HG03354 (cell line): ENCODE measurements around the gene ATP5MC2.
A peak's percentile ranks its signal among the peaks of the same experiment; 100 is the strongest.
"Not testable (repeated sequence)": the region's sequence is repeated elsewhere in the genome, so short reads cannot be mapped to it uniquely, and the experiment has no call there.

Experiments used
- ATAC-seq: cut with Tn5 transposase; IDR thresholded peaks from one replicate; pipeline ENCODE4 v1.9.1; 2021; ENCODE audit warnings: mild to moderate bottlenecking; ENCODE audit not compliant: unreplicated experiment, poor library complexity, severe bottlenecking

ATP5MC2 gene

GRCh38 chr12:53695152-53696145, 19.6 kb upstream of the ATP5MC2 start:
- no peak for ATAC-seq

DNA sequence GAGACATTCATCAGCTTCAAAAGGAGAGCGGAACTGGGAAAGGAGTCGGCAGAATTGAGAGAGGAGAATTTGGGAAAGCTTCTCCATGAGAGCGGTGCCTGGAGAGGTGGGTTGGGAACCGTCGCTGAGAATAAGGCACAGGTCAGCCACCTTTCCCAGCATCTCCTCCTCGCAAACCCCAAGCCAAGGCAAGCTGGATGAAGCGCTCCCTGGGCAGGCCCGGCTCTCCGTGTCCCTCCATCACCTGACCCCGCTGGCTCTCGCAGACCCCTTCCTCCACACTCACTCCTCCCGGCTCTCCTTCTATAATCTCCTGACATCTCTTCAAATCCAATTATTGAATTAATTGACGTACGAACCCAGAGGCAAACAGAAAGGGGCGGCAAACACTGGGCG, 18.9 kb upstream of the ATP5MC2 start:
- no peak for ATAC-seq

GRCh38 chr12:53688134-53688533, 12.3 kb upstream of the ATP5MC2 start:
- no peak for ATAC-seq

- ATAC-seq, result no peak
These were observed 10.6 kb upstream of the ATP5MC2 start for GRCh38 chr12:53686436-53686835.

DNA sequence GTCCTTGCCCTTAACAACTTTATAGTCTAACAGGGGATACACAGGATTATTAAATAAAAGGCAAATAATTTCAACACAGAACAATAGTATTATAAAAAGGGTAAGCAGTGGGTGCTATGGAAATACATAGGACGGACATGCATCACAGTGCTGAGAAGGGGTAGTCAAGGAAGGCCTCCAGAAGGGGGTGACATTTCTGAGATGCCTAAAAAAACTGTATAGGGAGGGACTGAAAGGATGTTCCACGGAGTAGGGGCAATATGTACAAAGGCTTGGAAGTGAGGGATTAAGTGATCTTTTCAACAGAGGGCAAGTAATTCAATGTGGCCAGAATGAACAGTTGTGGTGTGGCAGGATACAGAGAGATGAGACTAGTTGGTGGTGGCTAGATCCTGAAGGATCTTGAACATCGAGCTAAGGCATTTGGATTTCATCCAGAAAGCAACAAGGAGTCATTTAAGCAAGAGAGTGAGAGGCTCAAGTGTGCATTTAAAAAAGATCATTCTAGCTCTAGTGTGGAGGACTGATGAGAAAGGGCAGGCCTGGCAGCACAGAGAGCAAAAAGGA, 8.9 kb upstream of the ATP5MC2 start:
- ATAC-seq, result no peak

DNA sequence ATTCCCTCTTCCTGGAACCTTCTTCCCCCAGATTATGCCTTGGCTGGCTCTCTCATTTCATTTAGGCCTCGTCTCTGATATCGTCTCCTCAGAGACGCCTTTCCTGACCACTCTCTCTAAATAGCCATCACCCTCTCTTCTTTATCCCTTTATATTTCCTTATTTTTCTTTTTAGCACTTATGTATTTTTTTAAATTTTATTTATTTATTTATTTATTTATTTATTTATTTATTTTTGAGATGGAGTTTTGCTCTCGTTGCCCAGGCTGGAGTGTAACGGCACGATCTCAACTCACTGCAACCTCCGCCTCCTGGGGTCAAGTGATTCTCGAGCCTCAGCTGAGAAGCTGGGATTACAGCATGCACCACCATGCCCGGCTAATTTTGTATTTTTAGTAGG, 8.1 kb upstream of the ATP5MC2 start:
- ATAC-seq, result no peak

DNA sequence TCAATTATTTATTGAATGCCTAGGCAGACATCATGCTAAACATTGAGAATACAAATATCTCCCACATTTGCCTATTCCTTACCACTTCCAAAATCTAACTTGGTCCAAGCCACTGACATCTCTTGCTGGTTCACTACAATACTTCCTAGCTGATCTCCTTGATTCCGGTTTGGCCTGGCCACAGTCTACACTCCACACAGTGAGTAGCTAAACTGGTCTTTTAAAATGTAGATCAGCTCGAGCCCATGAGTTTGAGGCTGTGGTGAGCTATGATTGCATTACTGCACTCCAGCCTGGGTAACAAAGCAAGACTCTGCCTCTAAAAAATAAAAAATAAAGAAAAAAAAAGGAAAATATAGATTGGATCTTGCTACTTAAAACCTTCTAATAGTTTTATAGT, 7.6 kb upstream of the ATP5MC2 start:
- ATAC-seq, result no peak

DNA sequence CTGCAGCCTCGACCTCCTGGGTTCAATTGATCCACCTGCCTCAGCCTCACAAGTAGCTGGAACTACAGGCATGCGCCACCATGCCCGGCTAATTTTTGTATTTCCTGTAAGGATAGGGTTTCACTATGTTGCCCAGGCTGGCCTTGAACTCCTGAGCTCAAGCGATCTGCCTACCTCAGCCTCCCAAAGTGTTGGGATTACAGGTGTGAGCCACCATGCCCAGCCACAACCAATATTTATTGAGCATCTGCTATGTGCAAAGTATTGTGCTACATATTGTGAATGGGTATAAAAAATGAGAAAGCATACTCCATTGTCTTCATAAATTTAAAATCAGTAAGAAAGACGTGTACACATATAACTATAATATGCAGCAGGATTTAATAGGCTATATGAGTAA, 4.2 kb upstream of the ATP5MC2 start:
- ATAC-seq, result not testable (repeated sequence)

DNA sequence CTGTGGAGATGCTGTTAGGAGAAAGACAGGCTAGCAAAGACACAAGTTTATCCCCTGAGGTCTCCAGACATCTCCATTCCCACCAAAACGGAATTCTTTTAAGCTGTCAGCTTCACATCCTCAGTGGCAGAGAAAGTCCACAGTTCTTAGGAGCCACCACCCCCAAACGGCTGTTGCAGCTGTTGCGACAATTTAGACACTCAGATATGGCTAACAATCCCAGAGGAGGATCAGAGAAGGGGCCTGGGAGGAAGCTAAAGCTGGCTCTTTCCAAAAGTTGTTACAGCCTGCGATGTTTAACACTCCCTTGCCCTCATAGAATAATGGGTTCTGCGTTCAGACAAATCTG, 1.9 kb upstream of the ATP5MC2 start:
- ATAC-seq, result no peak

DNA sequence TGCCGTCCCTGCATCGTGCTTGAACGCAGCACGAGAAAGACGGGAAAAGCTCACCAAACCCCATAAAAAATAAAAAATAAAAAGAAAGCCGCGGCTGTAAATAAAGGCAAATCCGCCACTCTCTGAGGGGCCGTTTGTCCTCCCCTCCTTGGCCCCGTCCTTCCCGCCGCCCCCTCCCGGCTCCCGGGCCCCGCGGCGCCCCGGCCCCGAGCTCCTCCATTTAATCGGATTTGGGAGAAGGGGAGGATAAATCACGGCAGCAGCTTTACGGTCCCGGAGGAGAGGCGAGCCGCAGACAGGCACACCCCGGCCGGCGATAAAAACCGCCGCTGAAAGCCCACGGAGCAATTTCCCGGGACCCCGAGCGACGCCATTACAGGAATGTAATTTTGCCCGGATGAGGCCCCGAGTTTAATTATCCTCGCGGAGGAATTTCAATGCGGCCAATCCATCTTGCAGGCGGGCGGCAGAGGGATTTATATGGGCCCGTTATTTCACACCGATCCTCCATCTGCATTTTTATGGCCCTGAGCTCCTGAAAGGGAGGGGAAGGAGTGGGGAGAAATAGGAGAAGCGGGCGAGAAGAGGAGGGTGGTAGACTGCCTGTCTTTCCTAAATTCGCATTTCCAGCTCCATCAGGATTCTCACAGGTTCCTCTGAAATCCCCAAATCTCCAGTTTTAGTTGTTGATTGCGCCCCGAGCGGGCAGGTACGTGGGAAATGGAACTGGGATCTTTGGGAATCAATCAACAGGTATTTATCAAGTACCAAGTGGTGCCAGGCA, 1.3 kb upstream of the ATP5MC2 start:
- ATAC-seq, result no peak

DNA sequence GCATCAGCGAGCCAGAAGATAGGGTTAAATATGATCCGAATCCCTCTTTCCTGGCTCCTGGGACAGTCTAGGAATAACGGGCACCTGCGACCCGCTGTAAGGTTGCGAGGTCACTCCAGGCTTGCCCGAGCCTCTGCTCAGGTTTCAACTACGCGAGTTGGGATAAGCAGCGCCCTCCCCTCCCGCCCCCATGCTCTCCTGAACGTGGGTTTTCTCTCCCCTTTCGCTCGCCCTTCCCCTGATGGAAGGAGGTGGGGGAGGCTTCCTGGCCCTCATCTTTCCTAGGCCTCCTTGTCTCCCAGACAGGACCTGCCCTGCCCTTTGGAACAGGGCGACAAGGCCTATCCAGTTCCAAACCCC, 753 bp upstream of the ATP5MC2 start:
- no peak for ATAC-seq

GRCh38 chr12:53674977-53675700, 744 bp downstream of the ATP5MC2 start:
- ATAC-seq, result no peak

DNA sequence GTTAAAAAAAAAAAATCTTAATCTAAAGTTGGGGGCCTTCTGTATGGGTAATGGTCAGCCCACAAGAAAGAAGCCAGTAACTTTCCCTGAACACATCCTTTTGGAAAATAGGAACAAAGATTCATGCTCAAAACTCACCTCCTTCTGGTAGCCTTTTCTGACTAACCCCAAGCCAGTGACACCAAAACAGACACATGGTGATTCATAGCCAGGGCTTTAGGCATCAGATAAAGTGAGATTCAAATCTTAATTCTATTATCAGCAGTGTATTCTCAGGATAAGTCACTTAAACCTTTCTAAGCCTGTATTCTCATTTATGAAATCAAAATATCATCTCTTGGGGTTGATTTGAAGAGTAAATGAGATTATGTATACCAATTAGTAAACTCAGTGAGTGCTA, 4.9 kb downstream of the ATP5MC2 start:
- ATAC-seq, result no peak

- no peak for ATAC-seq
These were observed 5.6 kb downstream of the ATP5MC2 start for GRCh38 chr12:53670308-53670707.

- ATAC-seq, result no peak
These were observed 8.8 kb downstream of the ATP5MC2 start for GRCh38 chr12:53667080-53667479.

DNA sequence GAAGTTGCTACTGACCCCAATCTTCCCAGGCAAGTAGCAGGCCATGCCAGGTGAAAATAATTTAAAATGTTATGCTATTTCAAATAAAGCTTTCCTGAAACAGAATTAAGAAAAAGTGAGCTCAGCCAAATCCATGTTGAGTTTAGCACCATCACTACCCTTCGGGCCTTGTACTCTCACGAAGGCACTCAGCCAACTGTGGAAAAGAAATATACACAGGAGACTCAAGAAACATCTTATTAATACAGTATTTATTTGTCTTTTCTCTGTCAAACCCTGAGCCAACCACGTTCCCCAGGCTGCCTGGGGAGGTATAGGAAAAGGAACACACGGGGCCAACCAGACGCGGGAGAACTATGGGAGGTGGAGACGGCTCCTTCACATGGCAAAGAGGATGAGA, 10.9 kb downstream of the ATP5MC2 start:
- ATAC-seq, result no peak

DNA sequence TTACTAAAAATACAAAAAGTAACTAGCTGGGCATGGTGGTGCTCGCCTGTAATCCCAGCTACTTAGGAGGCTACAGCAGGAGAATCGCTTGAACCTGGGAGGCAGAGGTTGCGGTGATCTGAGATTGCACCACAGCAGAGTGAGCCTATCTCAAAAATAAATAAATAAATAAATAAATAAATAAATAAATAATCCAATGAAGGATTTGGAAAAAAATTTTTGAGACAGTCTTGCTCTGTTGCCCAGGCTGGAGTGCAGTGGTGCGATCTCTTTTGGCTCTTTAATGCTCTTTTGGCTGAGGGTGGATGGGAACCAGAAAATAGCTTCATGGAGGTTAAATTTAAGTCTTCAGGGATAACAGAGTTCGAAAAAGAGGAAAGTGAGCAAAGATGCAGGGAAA, 11.7 kb downstream of the ATP5MC2 start:
- ATAC-seq, result no peak

DNA sequence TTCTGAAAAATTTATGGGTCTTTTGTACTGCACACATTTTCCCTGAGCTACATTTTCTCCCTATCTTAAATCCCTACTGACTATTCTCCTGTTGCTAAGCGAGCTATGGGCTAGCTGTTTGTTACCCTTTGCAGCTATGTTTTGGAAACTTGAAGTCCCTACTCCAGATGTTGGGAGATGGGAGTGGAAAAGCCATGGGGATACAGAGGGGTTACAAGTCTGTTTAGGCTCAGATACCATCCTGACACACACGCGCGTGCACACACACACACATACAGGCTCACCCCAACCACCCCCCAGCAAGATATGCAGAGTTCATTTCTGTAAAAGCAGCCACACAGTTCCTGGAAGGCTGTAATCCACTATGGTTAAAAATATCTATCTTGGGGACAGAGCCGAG, 15.8 kb downstream of the ATP5MC2 start:
- no peak for ATAC-seq

DNA sequence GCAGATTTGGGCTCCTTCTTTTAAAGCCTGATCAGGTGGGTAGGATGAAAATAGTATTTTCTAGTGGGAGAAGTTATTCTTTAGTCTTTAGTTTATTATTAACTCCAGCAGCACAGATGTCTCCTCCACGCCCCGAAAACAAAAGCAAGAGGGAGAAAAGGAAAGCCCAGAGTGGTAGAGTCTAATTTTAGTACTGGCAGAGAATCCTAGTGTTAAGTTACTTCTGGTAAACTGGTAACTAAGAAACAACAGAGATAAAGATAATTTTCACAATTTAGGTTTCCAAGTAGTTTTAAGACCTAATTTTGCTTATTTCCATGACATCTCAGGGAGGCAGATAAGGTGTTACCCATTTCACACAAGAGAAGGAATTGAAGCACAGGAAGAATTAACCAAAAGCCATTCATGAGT, 16.3 kb downstream of the ATP5MC2 start:
- ATAC-seq, result peak; percentile 53

GRCh38 chr12:53659011-53659551, 16.8 kb downstream of the ATP5MC2 start:
- ATAC-seq, result no peak
